ENCODE results near the gene SNX18.
"Not testable (repeated sequence)": the region's sequence is repeated elsewhere in the genome, so short reads cannot be mapped to it uniquely, and the experiment has no call there.

SNX18 gene

GRCh38 chr5:54517512-54518145, at the start of gene SNX18:
SNX18 (plus strand) TSS chr5:54517759; CDS start chr5:54517953, 194 bp downstream.
- peak; percentile 93 for DNase-seq

GRCh38 chr5:54469622-54470021, 47.9 kb upstream of the SNX18 start:
- DNase-seq, result no peak

GRCh38 chr5:54470128-54470527, 47.4 kb upstream of the SNX18 start:
- no peak for DNase-seq

- DNase-seq, result no peak
Measured at GRCh38 chr5:54470677-54471076, 46.9 kb upstream of the SNX18 start.

GRCh38 chr5:54471398-54471797, 46.2 kb upstream of the SNX18 start:
- no peak for DNase-seq

GRCh38 chr5:54476682-54477081, 40.9 kb upstream of the SNX18 start:
- DNase-seq, result no peak

- no peak for DNase-seq
Measured at GRCh38 chr5:54477941-54478478, 39.5 kb upstream of the SNX18 start.

GRCh38 chr5:54480296-54480695, 37.3 kb upstream of the SNX18 start:
- DNase-seq, result no peak

GRCh38 chr5:54484219-54484894, 33.2 kb upstream of the SNX18 start:
- no peak for DNase-seq

- not testable (repeated sequence) for DNase-seq
Measured at GRCh38 chr5:54485659-54486058, 31.9 kb upstream of the SNX18 start.

- not testable (repeated sequence) for DNase-seq
Measured at GRCh38 chr5:54489648-54489979, 27.9 kb upstream of the SNX18 start.

GRCh38 chr5:54491326-54491725, 26.2 kb upstream of the SNX18 start:
- DNase-seq, result no peak

- DNase-seq, result no peak
Measured at GRCh38 chr5:54492178-54492577, 25.4 kb upstream of the SNX18 start.

GRCh38 chr5:54495027-54495426, 22.5 kb upstream of the SNX18 start:
- no peak for DNase-seq

- no peak for DNase-seq
Measured at GRCh38 chr5:54514291-54514690, 3.3 kb upstream of the SNX18 start.

GRCh38 chr5:54514841-54515432, 2.6 kb upstream of the SNX18 start:
- no peak for DNase-seq

GRCh38 chr5:54515634-54516033, 1.9 kb upstream of the SNX18 start:
- DNase-seq, result no peak

GRCh38 chr5:54516051-54516655, 1.4 kb upstream of the SNX18 start:
- no peak for DNase-seq

GRCh38 chr5:54517174-54517511, 416 bp upstream of the SNX18 start:
- no peak for DNase-seq

- peak; percentile 70 for DNase-seq
Measured at GRCh38 chr5:54518146-54518817, 723 bp downstream of the SNX18 start.

- DNase-seq, result no peak
Measured at GRCh38 chr5:54518818-54519508, 1.4 kb downstream of the SNX18 start.

- DNase-seq, result no peak
Measured at GRCh38 chr5:54519509-54519876, 1.9 kb downstream of the SNX18 start.

- DNase-seq, result peak; percentile 8
Measured at GRCh38 chr5:54520438-54520846, 2.9 kb downstream of the SNX18 start.

Measured in CD4-positive, alpha-beta T cell treated with Interleukin-6 for 4 hours (primary cell).